WTC11 (cell line): Measurements from ENCODE around the gene DAB1. TPM values are rescaled to one million over a fixed set of nuclear protein-coding genes. Genes with fewer than 3 reads are reported as not detected.
"Not testable (repeated sequence)": the region's sequence is repeated elsewhere in the genome, so short reads cannot be mapped to it uniquely, and the experiment has no call there.

Experiments
- ATAC-seq: fragments of 200-7000 bp; cut with Tn5 transposase; 2 replicates; pipeline ENCODE4 v1.10.0; 2021; ENCODE audit warnings: mild to moderate bottlenecking, moderate library complexity
- CTCF ChIA-PET: fragments of 300-600 bp; sonication (Branson Sonifier 250); formaldehyde crosslinking; loops from one replicate; lab custom pipeline; 2021; ENCODE audit warnings: antibody characterized with exemption; lab: Charles Lee
- POLR2A ChIA-PET: fragments of 350-600 bp; sonication (Branson Sonifier 250); formaldehyde crosslinking; loops from one replicate; lab custom pipeline; 2021; ENCODE audit warnings: antibody characterized with exemption; lab: Charles Lee
- DNase-seq: peaks from one replicate; pipeline ENCODE4 v3.0.0; 2021; ENCODE audit warnings: low spot score
- H3K27ac Mint-ChIP-seq: 2 replicates; pipeline ENCODE4 v1.8.0; 2021; ENCODE audit warnings: mixed read lengths
- H3K27me3 Mint-ChIP-seq: 2 replicates; pipeline ENCODE4 v1.8.0; 2021; ENCODE audit warnings: low read depth, mild to moderate bottlenecking, moderate library complexity, mixed read lengths
- H3K36me3 Mint-ChIP-seq: 2 replicates; pipeline ENCODE4 v1.8.0; 2021; ENCODE audit warnings: mixed read lengths
- H3K4me1 Mint-ChIP-seq: 2 replicates; pipeline ENCODE4 v1.8.0; 2022; ENCODE audit warnings: mixed read lengths
- H3K4me3 Mint-ChIP-seq: 2 replicates; pipeline ENCODE4 v1.8.0; 2021; ENCODE audit warnings: mild to moderate bottlenecking, moderate library complexity, mixed read lengths
- H3K9me3 Mint-ChIP-seq: 2 replicates; pipeline ENCODE4 v1.8.0; 2021; ENCODE audit warnings: mixed read lengths
- ETV6 ChIP-seq: sonication (generic); formaldehyde crosslinking; IDR thresholded peaks from 2 replicates; pipeline ENCODE4 v1.8.1; 2022; ENCODE audit warnings: mild to moderate bottlenecking, missing genetic modification reagents
- FOXK1 ChIP-seq: sonication (generic); formaldehyde crosslinking; IDR thresholded peaks from 2 replicates; pipeline ENCODE4 v1.8.0; 2022; ENCODE audit warnings: mild to moderate bottlenecking, moderate library complexity, missing genetic modification reagents
- GRHL2 ChIP-seq: fragments of 250-450 bp; sonication (Bioruptor Pico); IDR thresholded peaks from 2 replicates; pipeline ENCODE4 v1.8.0; 2022; ENCODE audit warnings: mild to moderate bottlenecking, moderate library complexity; ENCODE audit not compliant: insufficient replicate concordance, severe bottlenecking
- NFYB ChIP-seq: sonication (generic); formaldehyde crosslinking; conservative IDR thresholded peaks from 2 replicates; pipeline ENCODE4 v1.8.0; 2022; ENCODE audit warnings: low read depth, missing genetic modification reagents
- NR1H2 ChIP-seq: sonication (generic); formaldehyde crosslinking; IDR thresholded peaks from 2 replicates; pipeline ENCODE4 v1.9.0; 2021; ENCODE audit warnings: mild to moderate bottlenecking, moderate library complexity, missing genetic modification reagents
- OVOL2 ChIP-seq: fragments of 250-450 bp; sonication (Bioruptor Pico); IDR thresholded peaks from 2 replicates; pipeline ENCODE4 v1.9.0; 2021; ENCODE audit warnings: mild to moderate bottlenecking, borderline replicate concordance
- SOX15 ChIP-seq: fragments of 250-450 bp; sonication (Bioruptor Pico); IDR thresholded peaks from 2 replicates; pipeline ENCODE4 v1.9.0; 2021; ENCODE audit warnings: mild to moderate bottlenecking
- TEAD4 ChIP-seq: sonication (generic); formaldehyde crosslinking; IDR thresholded peaks from 2 replicates; pipeline ENCODE4 v1.8.0; 2022; ENCODE audit warnings: mild to moderate bottlenecking, missing genetic modification reagents
- TP53 ChIP-seq: sonication (generic); formaldehyde crosslinking; IDR thresholded peaks from 2 replicates; pipeline ENCODE4 v1.8.1; 2023; ENCODE audit warnings: mild to moderate bottlenecking, missing genetic modification reagents
- ZNF138 ChIP-seq: sonication (generic); formaldehyde crosslinking; conservative IDR thresholded peaks from 2 replicates; pipeline ENCODE4 v1.8.1; 2022; ENCODE audit warnings: mild to moderate bottlenecking, moderate library complexity, missing genetic modification reagents
- ZNF671 ChIP-seq: fragments of 250-450 bp; sonication (Bioruptor Pico); IDR thresholded peaks from 2 replicates; pipeline ENCODE4 v1.8.0; 2021; ENCODE audit warnings: mild to moderate bottlenecking
- total RNA-seq: library from RNA; stranded (reverse); gene quantifications from 3 replicates; pipeline ENCODE4 v1.2.3, GENCODE V29; 2021
- TF ChIP-seq, protein P1 (sequence below): sonication (generic); formaldehyde crosslinking; IDR thresholded peaks from 2 replicates; pipeline ENCODE4 v1.8.0; 2022; ENCODE audit warnings: mild to moderate bottlenecking, missing genetic modification reagents
- TF ChIP-seq, protein P2 (sequence below): sonication (generic); formaldehyde crosslinking; IDR thresholded peaks from 2 replicates; pipeline ENCODE4 v1.8.1; 2023; ENCODE audit warnings: mild to moderate bottlenecking, missing genetic modification reagents
- TF ChIP-seq, protein P3 (sequence below): sonication (generic); formaldehyde crosslinking; IDR thresholded peaks from 2 replicates; pipeline ENCODE4 v1.8.1; 2022; ENCODE audit warnings: mild to moderate bottlenecking, missing genetic modification reagents, moderate library complexity, borderline replicate concordance
- TF ChIP-seq, protein P4 (sequence below): sonication (generic); formaldehyde crosslinking; IDR thresholded peaks from 2 replicates; pipeline ENCODE4 v1.8.1; 2023; ENCODE audit warnings: mild to moderate bottlenecking, moderate library complexity, missing genetic modification reagents
- TF ChIP-seq, protein P5 (sequence below): sonication (generic); formaldehyde crosslinking; IDR thresholded peaks from 2 replicates; pipeline ENCODE4 v1.8.1; 2023; ENCODE audit warnings: mild to moderate bottlenecking, missing genetic modification reagents

Gene DAB1
- total RNA-seq, 1 experiment from 2014 or later = 10.7 TPM

DNA sequence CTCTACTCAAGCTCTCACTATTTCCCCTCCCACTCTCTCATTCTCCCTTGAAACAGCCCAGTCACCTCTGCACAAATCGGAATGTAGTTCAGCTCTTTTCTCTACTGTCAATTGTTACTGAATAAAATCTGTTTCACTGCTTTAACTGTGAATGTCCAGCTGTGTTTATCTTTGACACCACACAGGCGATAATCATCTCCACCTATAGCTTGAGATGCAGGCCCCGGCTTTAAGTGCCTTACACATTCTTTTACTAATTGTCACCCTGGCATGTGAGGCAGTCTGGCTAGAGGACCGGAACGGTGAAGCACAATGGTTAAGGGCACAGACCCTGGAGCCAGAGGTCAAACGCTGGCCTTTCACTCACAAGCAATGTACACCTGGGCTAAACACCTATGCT lies 335.2 kb downstream of the DAB1 start (continued):
- TF ChIP-seq, protein P1, sequence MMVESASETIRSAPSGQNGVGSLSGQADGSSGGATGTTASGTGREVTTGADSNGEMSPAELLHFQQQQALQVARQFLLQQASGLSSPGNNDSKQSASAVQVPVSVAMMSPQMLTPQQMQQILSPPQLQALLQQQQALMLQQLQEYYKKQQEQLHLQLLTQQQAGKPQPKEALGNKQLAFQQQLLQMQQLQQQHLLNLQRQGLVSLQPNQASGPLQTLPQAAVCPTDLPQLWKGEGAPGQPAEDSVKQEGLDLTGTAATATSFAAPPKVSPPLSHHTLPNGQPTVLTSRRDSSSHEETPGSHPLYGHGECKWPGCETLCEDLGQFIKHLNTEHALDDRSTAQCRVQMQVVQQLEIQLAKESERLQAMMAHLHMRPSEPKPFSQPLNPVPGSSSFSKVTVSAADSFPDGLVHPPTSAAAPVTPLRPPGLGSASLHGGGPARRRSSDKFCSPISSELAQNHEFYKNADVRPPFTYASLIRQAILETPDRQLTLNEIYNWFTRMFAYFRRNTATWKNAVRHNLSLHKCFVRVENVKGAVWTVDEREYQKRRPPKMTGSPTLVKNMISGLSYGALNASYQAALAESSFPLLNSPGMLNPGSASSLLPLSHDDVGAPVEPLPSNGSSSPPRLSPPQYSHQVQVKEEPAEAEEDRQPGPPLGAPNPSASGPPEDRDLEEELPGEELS = no peak
- TF ChIP-seq, protein P2, sequence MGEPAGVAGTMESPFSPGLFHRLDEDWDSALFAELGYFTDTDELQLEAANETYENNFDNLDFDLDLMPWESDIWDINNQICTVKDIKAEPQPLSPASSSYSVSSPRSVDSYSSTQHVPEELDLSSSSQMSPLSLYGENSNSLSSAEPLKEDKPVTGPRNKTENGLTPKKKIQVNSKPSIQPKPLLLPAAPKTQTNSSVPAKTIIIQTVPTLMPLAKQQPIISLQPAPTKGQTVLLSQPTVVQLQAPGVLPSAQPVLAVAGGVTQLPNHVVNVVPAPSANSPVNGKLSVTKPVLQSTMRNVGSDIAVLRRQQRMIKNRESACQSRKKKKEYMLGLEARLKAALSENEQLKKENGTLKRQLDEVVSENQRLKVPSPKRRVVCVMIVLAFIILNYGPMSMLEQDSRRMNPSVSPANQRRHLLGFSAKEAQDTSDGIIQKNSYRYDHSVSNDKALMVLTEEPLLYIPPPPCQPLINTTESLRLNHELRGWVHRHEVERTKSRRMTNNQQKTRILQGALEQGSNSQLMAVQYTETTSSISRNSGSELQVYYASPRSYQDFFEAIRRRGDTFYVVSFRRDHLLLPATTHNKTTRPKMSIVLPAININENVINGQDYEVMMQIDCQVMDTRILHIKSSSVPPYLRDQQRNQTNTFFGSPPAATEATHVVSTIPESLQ = no peak
- TF ChIP-seq ETV6 (CRISPR knock-in tag) = no peak

DNA sequence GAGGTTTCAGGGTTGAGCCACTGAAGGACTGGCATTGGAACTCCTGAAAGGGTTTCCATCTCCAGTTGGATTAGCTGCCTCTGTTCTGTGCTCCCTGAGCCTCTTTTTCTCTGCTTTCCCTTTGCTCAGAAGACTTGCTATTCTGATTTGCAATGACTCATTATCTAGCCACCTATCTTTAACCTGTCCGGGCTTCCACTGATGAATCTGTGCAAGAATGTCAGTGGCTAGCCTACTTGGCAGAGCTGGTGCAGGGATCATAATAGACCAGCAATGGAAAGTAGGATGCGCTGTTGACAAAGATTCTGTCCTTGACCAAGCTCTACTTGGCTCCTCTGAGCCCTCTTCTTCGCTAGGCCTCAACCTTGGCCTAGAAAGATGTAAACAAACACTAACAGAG lies 336.2 kb downstream of the DAB1 start:
- DNase-seq, H3K36me3 Mint-ChIP-seq, H3K27ac Mint-ChIP-seq, POLR2A ChIA-PET, H3K4me3 Mint-ChIP-seq, CTCF ChIA-PET, H3K27me3 Mint-ChIP-seq, ATAC-seq, H3K9me3 Mint-ChIP-seq, H3K4me1 Mint-ChIP-seq: not testable (repeated sequence)

DNA sequence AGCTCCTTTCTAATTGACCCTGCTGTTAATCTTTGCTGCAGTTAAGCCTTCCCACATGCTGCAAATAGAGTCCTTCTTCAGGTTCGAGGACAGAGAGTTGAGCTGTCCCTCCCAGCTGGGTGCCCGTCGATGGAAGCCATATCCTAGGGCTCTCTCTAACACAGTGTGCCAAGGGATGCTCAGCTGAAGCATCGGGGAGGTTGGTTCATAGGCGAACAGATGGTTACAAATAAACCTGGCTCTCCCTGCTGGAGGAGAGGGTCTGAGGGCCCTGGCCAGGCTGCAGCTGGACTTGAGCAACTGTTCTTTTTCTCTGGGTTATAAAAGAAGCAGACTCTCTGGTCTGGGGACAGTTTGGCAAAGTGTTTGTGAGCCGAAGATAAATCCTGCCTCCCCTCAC lies 337.7 kb downstream of the DAB1 start:
- no peak for ATAC-seq
- Mint-ChIP-seq H3K4me1 (peaks cover 8% of the 10 kb centered on the region), H3K36me3 (no peaks in the 10 kb centered on the region), H3K27me3 (no peaks in the 10 kb centered on the region), H3K9me3 (no peaks in the 10 kb centered on the region), H3K4me3 (no peak overlapping the region), H3K27ac (no peak overlapping the region)
- TF ChIP-seq ETV6 (CRISPR knock-in tag) = no peak
- no peak for TF ChIP-seq NFYB (CRISPR knock-in tag)
- TF ChIP-seq, protein P3, sequence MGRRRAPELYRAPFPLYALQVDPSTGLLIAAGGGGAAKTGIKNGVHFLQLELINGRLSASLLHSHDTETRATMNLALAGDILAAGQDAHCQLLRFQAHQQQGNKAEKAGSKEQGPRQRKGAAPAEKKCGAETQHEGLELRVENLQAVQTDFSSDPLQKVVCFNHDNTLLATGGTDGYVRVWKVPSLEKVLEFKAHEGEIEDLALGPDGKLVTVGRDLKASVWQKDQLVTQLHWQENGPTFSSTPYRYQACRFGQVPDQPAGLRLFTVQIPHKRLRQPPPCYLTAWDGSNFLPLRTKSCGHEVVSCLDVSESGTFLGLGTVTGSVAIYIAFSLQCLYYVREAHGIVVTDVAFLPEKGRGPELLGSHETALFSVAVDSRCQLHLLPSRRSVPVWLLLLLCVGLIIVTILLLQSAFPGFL = no peak
- ChIA-PET POLR2A (no interaction called here), CTCF (no interaction called here)
- DNase-seq = no peak

DNA sequence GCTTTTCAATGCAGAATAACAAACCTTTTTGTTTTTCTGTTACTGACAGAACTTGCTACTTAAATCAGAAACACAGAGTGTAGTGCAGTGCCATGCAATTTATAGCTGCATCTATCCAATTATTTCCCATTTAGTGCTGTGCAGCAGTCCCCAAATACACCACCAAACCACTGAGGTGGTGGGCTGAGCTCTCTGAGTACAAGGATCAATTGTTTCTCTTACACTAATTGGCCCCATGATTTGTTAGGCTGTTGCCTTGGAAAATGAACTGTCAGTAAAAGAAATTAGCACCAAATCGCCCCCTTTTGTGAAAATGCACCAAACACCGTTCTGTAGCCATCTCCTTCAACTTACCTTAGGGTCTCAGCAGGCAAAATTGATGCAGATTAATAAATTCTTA lies 339.2 kb downstream of the DAB1 start:
- POLR2A ChIA-PET = no interaction called here
- Mint-ChIP-seq H3K9me3 (peaks cover 3% of the 10 kb centered on the region), H3K36me3 (no peaks in the 10 kb centered on the region), H3K4me1 (peaks cover 2% of the 10 kb centered on the region), H3K27ac (no peak overlapping the region), H3K27me3 (no peaks in the 10 kb centered on the region), H3K4me3 (no peak overlapping the region)
- no peak for DNase-seq
- ATAC-seq = no peak
- CTCF ChIA-PET = interaction anchor here (1.0 kb wide), 1 partner anchor 248 kb away, joined by 3 read pairs; no protein-coding TSS in a partner anchor
- TF ChIP-seq, protein P4, sequence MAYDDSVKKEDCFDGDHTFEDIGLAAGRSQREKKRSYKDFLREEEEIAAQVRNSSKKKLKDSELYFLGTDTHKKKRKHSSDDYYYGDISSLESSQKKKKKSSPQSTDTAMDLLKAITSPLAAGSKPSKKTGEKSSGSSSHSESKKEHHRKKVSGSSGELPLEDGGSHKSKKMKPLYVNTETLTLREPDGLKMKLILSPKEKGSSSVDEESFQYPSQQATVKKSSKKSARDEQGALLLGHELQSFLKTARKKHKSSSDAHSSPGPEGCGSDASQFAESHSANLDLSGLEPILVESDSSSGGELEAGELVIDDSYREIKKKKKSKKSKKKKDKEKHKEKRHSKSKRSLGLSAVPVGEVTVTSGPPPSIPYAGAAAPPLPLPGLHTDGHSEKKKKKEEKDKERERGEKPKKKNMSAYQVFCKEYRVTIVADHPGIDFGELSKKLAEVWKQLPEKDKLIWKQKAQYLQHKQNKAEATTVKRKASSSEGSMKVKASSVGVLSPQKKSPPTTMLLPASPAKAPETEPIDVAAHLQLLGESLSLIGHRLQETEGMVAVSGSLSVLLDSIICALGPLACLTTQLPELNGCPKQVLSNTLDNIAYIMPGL = no peak
- TF ChIP-seq FOXK1 (CRISPR knock-in tag) (no peak), TP53 (CRISPR knock-in tag) (no peak), TEAD4 (CRISPR knock-in tag) (no peak), ZNF138 (CRISPR knock-in tag) (no peak), OVOL2 (no peak), GRHL2 (CRISPR knock-in tag) (no peak), NR1H2 (no peak), SOX15 (CRISPR knock-in tag) (no peak), ZNF671 (CRISPR knock-in tag) (no peak), NFYB (CRISPR knock-in tag) (no peak)
- TF ChIP-seq, protein P5, sequence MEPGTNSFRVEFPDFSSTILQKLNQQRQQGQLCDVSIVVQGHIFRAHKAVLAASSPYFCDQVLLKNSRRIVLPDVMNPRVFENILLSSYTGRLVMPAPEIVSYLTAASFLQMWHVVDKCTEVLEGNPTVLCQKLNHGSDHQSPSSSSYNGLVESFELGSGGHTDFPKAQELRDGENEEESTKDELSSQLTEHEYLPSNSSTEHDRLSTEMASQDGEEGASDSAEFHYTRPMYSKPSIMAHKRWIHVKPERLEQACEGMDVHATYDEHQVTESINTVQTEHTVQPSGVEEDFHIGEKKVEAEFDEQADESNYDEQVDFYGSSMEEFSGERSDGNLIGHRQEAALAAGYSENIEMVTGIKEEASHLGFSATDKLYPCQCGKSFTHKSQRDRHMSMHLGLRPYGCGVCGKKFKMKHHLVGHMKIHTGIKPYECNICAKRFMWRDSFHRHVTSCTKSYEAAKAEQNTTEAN = no peak
- TF ChIP-seq, protein P1 = no peak
- TF ChIP-seq, protein P2 = no peak
